H1 (cell line): ENCODE measurements around the gene SIT1. TPM values are rescaled to one million over a fixed set of nuclear protein-coding genes. Genes with fewer than 3 reads are reported as not detected.

Experiments
- CTCF ChIA-PET: fragments of 300-600 bp; sonication (Branson Sonifier 250); formaldehyde crosslinking; loops from one replicate; lab custom pipeline; 2021; ENCODE audit not compliant: partially characterized antibody; lab: Charles Lee
- POLR2A ChIA-PET: fragments of 300-600 bp; sonication (Branson Sonifier 250); formaldehyde crosslinking; loops from one replicate; lab custom pipeline; 2021; ENCODE audit warnings: inconsistent platforms; ENCODE audit not compliant: partially characterized antibody; lab: Charles Lee
- DNase-seq, 2 experiments: peaks; one replicate each; pipeline versions ENCODE4 v3.0.0 to v3.0.0-alpha.2; 2010 to 2022; ENCODE audit warnings: low spot score in 2 of 2, low read depth in 1 of 2, mixed read lengths in 1 of 2
- FAIRE-seq: peaks from 2 replicates; lab custom pipeline; 2011; peaks lifted over from hg19 to GRCh38; lab: Jason Lieb, UNC
- H2AFZ ChIP-seq: 2 replicates; pipeline ENCODE4 v1.8.1; 2012; ENCODE audit warnings: low read length, inconsistent platforms
- H2AK5ac ChIP-seq: 2 replicates; pipeline ENCODE4 v1.6.1; 2013; ENCODE audit warnings: low read depth, low read length
- H2BK120ac ChIP-seq: replicated peaks from 2 replicates; pipeline ENCODE3; 2013; ENCODE audit warnings: low read depth, low read length, inconsistent platforms
- H2BK12ac ChIP-seq: 2 replicates; pipeline ENCODE4 v1.6.1; 2013; ENCODE audit warnings: low read depth, low read length
- H2BK15ac ChIP-seq: 2 replicates; pipeline ENCODE4 v1.6.1; 2013; ENCODE audit warnings: low read length
- H2BK20ac ChIP-seq: 2 replicates; pipeline ENCODE4 v1.6.1; 2013; ENCODE audit warnings: low read length
- H2BK5ac ChIP-seq: 2 replicates; pipeline ENCODE4 v1.6.1; 2013; ENCODE audit warnings: low read depth, low read length
- H3K14ac ChIP-seq: 2 replicates; pipeline ENCODE4 v1.6.1; 2013; ENCODE audit warnings: inconsistent platforms; ENCODE audit not compliant: insufficient read length
- H3K18ac ChIP-seq: 2 replicates; pipeline ENCODE4 v1.6.1; 2013; ENCODE audit warnings: low read length; ENCODE audit errors: extremely low read depth
- H3K23ac ChIP-seq: 2 replicates; pipeline ENCODE4 v1.6.1; 2013; ENCODE audit warnings: inconsistent platforms; ENCODE audit not compliant: insufficient read length
- H3K23me2 ChIP-seq: 2 replicates; pipeline ENCODE4 v1.6.1; 2013; ENCODE audit warnings: low read depth, low read length
- H3K27ac ChIP-seq: 2 replicates; pipeline ENCODE4 v1.6.1; 2011; ENCODE audit warnings: low read depth, low read length, inconsistent platforms
- H3K27me3 ChIP-seq, 4 experiments: replicated peaks in 1 of 4; 1 replicate in 1 of 4; 2 replicates in 3 of 4; pipeline versions ENCODE4 v1.6.1 to v1.8.1; 2011 to 2013; ENCODE audit warnings: low read length in 3 of 4, mild to moderate bottlenecking in 3 of 4, inconsistent platforms in 2 of 4, mixed read lengths in 2 of 4, moderate library complexity in 1 of 4; ENCODE audit not compliant: control insufficient read depth in 3 of 4, insufficient read depth in 3 of 4; ENCODE audit errors: extremely low read depth in 1 of 4
- H3K36me3 ChIP-seq, 4 experiments: 2 replicates each; pipeline versions ENCODE4 v1.6.1 to v1.8.1; 2011 to 2013; ENCODE audit warnings: mild to moderate bottlenecking in 4 of 4, low read length in 3 of 4, moderate library complexity in 2 of 4, control low read depth in 1 of 4, inconsistent platforms in 1 of 4; ENCODE audit not compliant: insufficient read depth in 4 of 4, control insufficient read depth in 2 of 4
- H3K4ac ChIP-seq: replicated peaks from 2 replicates; pipeline ENCODE3; 2013; ENCODE audit warnings: low read length, low read depth, mixed read lengths, inconsistent platforms; ENCODE audit not compliant: insufficient read length
- H3K4me1 ChIP-seq, 4 experiments: replicated peaks in 1 of 4; 1 replicate in 1 of 4; 2 replicates in 3 of 4; pipeline versions ENCODE4 v1.6.1 to v1.8.1; 2011 to 2013; ENCODE audit warnings: low read length in 3 of 4, inconsistent platforms in 2 of 4, mixed read lengths in 1 of 4; ENCODE audit not compliant: insufficient read depth in 4 of 4, control insufficient read depth in 3 of 4
- H3K4me2 ChIP-seq, 2 experiments: 2 replicates each; pipeline versions ENCODE4 v1.6.1 to v1.8.1; 2011 to 2013; ENCODE audit warnings: low read depth in 2 of 2, low read length in 2 of 2, control low read depth in 1 of 2, inconsistent platforms in 1 of 2, mild to moderate bottlenecking in 1 of 2; ENCODE audit not compliant: insufficient read depth in 1 of 2
- H3K4me3 ChIP-seq, 4 experiments: fragments of 200-600, 300-600 bp in 1 of 4; sonication (generic), shearing (Covaris generic), sonication (Bioruptor Twin) in 1 of 4; 2 replicates each; pipeline versions ENCODE4 v1.5.1 to v1.8.1; 2011 to 2016; ENCODE audit warnings: low read length in 4 of 4, low read depth in 3 of 4, control low read depth in 2 of 4, inconsistent platforms in 2 of 4, mild to moderate bottlenecking in 2 of 4, mixed read lengths in 1 of 4, moderate library complexity in 1 of 4; ENCODE audit not compliant: insufficient read depth in 2 of 4; ENCODE audit errors: extremely low read depth in 1 of 4
- H3K56ac ChIP-seq: replicated peaks from 2 replicates; pipeline ENCODE3; 2013; ENCODE audit warnings: low read depth, mild to moderate bottlenecking, mixed read lengths, low read length, inconsistent platforms; ENCODE audit not compliant: insufficient read length
- H3K79me1 ChIP-seq: 2 replicates; pipeline ENCODE4 v1.6.1; 2013; ENCODE audit warnings: low read depth, low read length, control low read depth
- H3K79me2 ChIP-seq, 2 experiments: 2 replicates each; pipeline versions ENCODE4 v1.6.1 to v1.8.1; 2012 to 2013; ENCODE audit warnings: low read length in 2 of 2, mild to moderate bottlenecking in 2 of 2, inconsistent platforms in 1 of 2; ENCODE audit not compliant: insufficient read depth in 2 of 2, control insufficient read depth in 1 of 2
- H3K9ac ChIP-seq, 4 experiments: replicated peaks in 1 of 4; 1 replicate in 1 of 4; 2 replicates in 3 of 4; pipeline versions ENCODE4 v1.6.1 to v1.8.1; 2011 to 2013; ENCODE audit warnings: low read depth in 3 of 4, low read length in 3 of 4, control low read depth in 2 of 4, mild to moderate bottlenecking in 2 of 4, moderate library complexity in 2 of 4, inconsistent platforms in 1 of 4; ENCODE audit errors: extremely low read depth in 1 of 4
- H3K9me3 ChIP-seq, 2 experiments: 2 replicates each; pipeline versions ENCODE4 v1.6.1 to v1.8.1; 2012 to 2013; ENCODE audit warnings: mild to moderate bottlenecking in 2 of 2, moderate library complexity in 2 of 2, control low read depth in 1 of 2, inconsistent platforms in 1 of 2, low read depth in 1 of 2, low read length in 1 of 2, mixed read lengths in 1 of 2; ENCODE audit not compliant: insufficient read depth in 2 of 2
- H4K20me1 ChIP-seq, 2 experiments: replicated peaks in 1 of 2; 2 replicates each; pipeline versions ENCODE3 to v1.8.1; 2011 to 2013; ENCODE audit warnings: inconsistent platforms in 2 of 2, low read length in 2 of 2, mild to moderate bottlenecking in 1 of 2; ENCODE audit not compliant: insufficient read depth in 2 of 2, control insufficient read depth in 1 of 2
- H4K5ac ChIP-seq: 2 replicates; pipeline ENCODE4 v1.6.1; 2013; ENCODE audit warnings: low read length, low read depth, mixed read lengths, inconsistent platforms; ENCODE audit not compliant: insufficient read length
- H4K8ac ChIP-seq: 2 replicates; pipeline ENCODE4 v1.8.0; 2013; ENCODE audit warnings: mild to moderate bottlenecking, moderate library complexity, low read length, inconsistent platforms; ENCODE audit not compliant: insufficient read depth; ENCODE audit errors: extremely low read depth
- H4K91ac ChIP-seq: replicated peaks from 2 replicates; pipeline ENCODE3; 2013; ENCODE audit warnings: low read length, mixed read lengths, inconsistent platforms; ENCODE audit not compliant: insufficient read length
- ATF2 ChIP-seq: IDR thresholded peaks from 2 replicates; pipeline ENCODE4 v1.6.1; 2012; ENCODE audit warnings: low read length, inconsistent platforms
- EP300 ChIP-seq, 2 experiments: IDR thresholded peaks; 1 replicate in 1 of 2; 2 replicates in 1 of 2; pipeline ENCODE4 v1.6.1; 2011 to 2012; ENCODE audit warnings: low read depth in 2 of 2, low read length in 2 of 2, mild to moderate bottlenecking in 2 of 2, borderline replicate concordance in 1 of 2, inconsistent platforms in 1 of 2, moderate library complexity in 1 of 2
- HDAC6 ChIP-seq: IDR thresholded peaks from one replicate; pipeline ENCODE4 v1.7.1; 2012; ENCODE audit warnings: low read depth, mild to moderate bottlenecking, inconsistent platforms, low read length, moderate library complexity
- TEAD4 ChIP-seq: IDR thresholded peaks from 2 replicates; pipeline ENCODE4 v1.6.1; 2012; ENCODE audit warnings: low read depth, low read length, inconsistent platforms, mixed read lengths
- WGBS, 2 experiments: shearing (Covaris generic) in 1 of 2; methylation state at CpG; one replicate each; pipeline versions ENCODE4 v1.1.6 to v1.1.7; 2013 to 2015; ENCODE audit warnings: low lambda C conversion rate in 2 of 2, mixed read lengths in 2 of 2, inconsistent platforms in 1 of 2, low coverage in 1 of 2, missing lambda C conversion rate in 1 of 2; ENCODE audit not compliant: insufficient replicate concordance in 2 of 2, insufficient coverage in 1 of 2, insufficient read length in 1 of 2; ENCODE audit errors: extremely low coverage in 1 of 2, missing lambda C conversion rate in 1 of 2; 5-methylcytosine and 5-hydroxymethylcytosine counted together
- polyA plus RNA-seq, 7 experiments: library from polyadenylated mRNA; depleted of rRNA in 3 of 7; stranded (reverse) in 5 of 7; unstranded in 2 of 7; fragments of >200 nt in 5 of 7; fragments of 200-250 nt in 2 of 7; gene quantifications; 1 replicate in 5 of 7; 2 replicates in 1 of 7; 4 replicates in 1 of 7; pipeline versions ENCODE4 v1.2.1 to v1.2.3, GENCODE V29; 2011 to 2013; ENCODE audit warnings: missing spikeins in 2 of 7, mixed read lengths in 2 of 7
- total RNA-seq: library from RNA; stranded (reverse); fragmentation: NEBNext Ultra II Directional; extraction: Animal tissue kit (Norgen Biotek cat#: 25700); gene quantifications from 2 replicates; pipeline ENCODE4 v1.2.1, GENCODE V29; 2021

Gene SIT1
- total and polyA plus RNA-seq, 2 of the 8 experiments (the other 6 are each of a cell fraction or from before 2014, with no cell fraction given): 8.2 to 12.8 TPM

GRCh38 chr9:35686222-35687203 lies 35.8 kb upstream of the SIT1 start:
- Histone ChIP-seq H3K9ac (no peak overlapping the region; a peak in 1 of 7 replicates), H3K4ac (no peak overlapping the region), H4K8ac (0 out of 2 replicates have a peak overlapping the region, but pooled peaks have one; percentile 30), H2AFZ (no peak overlapping the region), H4K20me1 (peaks cover 9 to 10% of the 10 kb centered on the region in 2 experiments), H3K79me1 (peaks cover 2% of the 10 kb centered on the region; the same call in 1 of the 2 replicates), H3K4me3 (no peak overlapping the region), H3K56ac (no peak overlapping the region), H2BK5ac (no peak overlapping the region), H3K23me2 (peaks cover 12% of the 10 kb centered on the region), H3K23ac (no peak overlapping the region), H4K91ac (no peak overlapping the region), H3K27me3 (no peaks in the 10 kb centered on the region), H2BK15ac (no peak overlapping the region), H3K36me3 (peaks cover 14 to 46% (median 33%) of the 10 kb centered on the region in 4 experiments), H2BK120ac (no peak overlapping the region), H3K27ac (no peak overlapping the region), H4K5ac (no peak overlapping the region), H3K14ac (no peak overlapping the region), H2AK5ac (no peak overlapping the region), H3K18ac (no peak overlapping the region), H3K4me1 (peaks cover 6 to 17% (median 8%) of the 10 kb centered on the region in 4 experiments; a peak in 6 of 7 replicates), H3K79me2 (peaks cover 0 to 21% of the 10 kb centered on the region in 2 experiments; a peak in 2 of 4 replicates), H2BK12ac (no peak overlapping the region), H2BK20ac (no peak overlapping the region), H3K4me2 (no peak overlapping the region), H3K9me3 (no peaks in the 10 kb centered on the region)
- POLR2A ChIA-PET: interaction anchor here (0.8 to 8.4 kb wide), 7 partner anchors 8 to 42 kb away, joined by 4 to 55 read pairs (median 6); partner anchors contain the start of gene ARHGEF39
- CTCF ChIA-PET: interaction anchor here (0.7 to 14.1 kb wide), 9 partner anchors 9 to 985 kb away, joined by 3 to 347 read pairs (median 7); partner anchors contain the start of genes ARHGEF39, CCDC107 and RMRP
- FAIRE-seq (no peak), DNase-seq (no peak)
- TF ChIP-seq EP300 (IDR thresholded peaks at IDR 0.05; ENCODE audit: borderline replicate concordance in 1 of 2, low read depth in 2 of 2, low read length in 2 of 2) (no peak), ATF2 (no peak), TEAD4 (no peak), HDAC6 (no peak)
- WGBS, 2 experiments: 82% methylated on average over 11 of the region's 11 CpGs; no CpG with 5 or more reads in 1 of the 2 experiments
